Activated T-cell treated with anti-CD3 and anti-CD28 coated beads, Interleukin-2, amount 50 U/mL, for 24 hours (primary cell): ENCODE data around the gene PSMG3.

Experiments
- DNase-seq: peaks from one replicate; pipeline ENCODE4 v3.0.0-alpha.2; 2020
- H3K27ac Mint-ChIP-seq: 2 replicates; pipeline ENCODE4 v1.8.0; 2020; ENCODE audit warnings: mild to moderate bottlenecking, mixed read lengths
- H3K27me3 Mint-ChIP-seq: 2 replicates; pipeline ENCODE4 v1.8.0; 2020; ENCODE audit warnings: mixed read lengths
- H3K36me3 Mint-ChIP-seq: 2 replicates; pipeline ENCODE4 v1.8.0; 2020; ENCODE audit warnings: low read depth, mixed read lengths
- H3K4me1 Mint-ChIP-seq: 2 replicates; pipeline ENCODE4 v1.8.0; 2020; ENCODE audit warnings: low read depth, mixed read lengths
- H3K4me3 Mint-ChIP-seq: 2 replicates; pipeline ENCODE4 v1.8.0; 2020; ENCODE audit warnings: mild to moderate bottlenecking, moderate library complexity, mixed read lengths
- H3K9me3 Mint-ChIP-seq: 2 replicates; pipeline ENCODE4 v1.8.0; 2020; ENCODE audit warnings: mixed read lengths

PSMG3 gene

DNA sequence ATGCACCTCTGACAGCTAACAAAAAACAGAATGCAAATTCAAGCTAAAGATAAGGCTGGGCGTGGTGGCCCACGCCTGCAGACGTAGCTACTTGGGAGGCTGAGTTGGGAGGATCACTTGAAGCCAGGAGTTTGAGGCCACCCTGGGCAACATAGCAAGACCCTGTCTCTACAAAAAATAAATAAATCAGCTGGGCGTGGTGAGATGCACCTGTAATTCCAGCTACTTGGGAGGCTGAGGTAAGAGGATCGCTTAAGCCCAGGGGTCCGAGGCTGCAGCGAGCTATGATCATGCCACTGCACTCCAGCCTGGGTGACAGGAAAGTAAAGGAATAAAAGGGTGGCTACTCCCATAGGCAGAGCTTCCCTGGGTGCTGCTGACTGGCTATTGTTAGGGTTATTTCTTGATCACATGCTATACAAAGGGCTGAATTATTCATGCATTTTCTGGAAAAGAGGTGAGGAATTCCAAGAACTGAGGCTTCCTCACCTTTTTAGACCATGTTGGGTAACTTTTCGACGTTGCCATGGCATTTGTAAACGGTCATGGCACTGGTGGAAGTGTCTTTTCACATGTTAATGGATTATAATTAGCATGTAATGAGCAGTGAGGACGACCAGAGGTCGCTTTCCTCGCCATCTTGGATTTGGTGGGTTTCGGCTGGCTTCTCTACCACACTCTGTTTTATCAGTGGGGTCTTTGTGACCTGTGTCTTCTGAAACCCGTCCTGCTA is 6.9 kb upstream of the PSMG3 start:
- Mint-ChIP-seq H3K36me3 (peaks cover 5% of the 10 kb centered on the region), H3K4me3 (no peak overlapping the region), H3K27me3 (no peaks in the 10 kb centered on the region), H3K4me1 (peaks cover 16% of the 10 kb centered on the region), H3K9me3 (no peaks in the 10 kb centered on the region), H3K27ac (no peak overlapping the region)
- no peak for DNase-seq

DNA sequence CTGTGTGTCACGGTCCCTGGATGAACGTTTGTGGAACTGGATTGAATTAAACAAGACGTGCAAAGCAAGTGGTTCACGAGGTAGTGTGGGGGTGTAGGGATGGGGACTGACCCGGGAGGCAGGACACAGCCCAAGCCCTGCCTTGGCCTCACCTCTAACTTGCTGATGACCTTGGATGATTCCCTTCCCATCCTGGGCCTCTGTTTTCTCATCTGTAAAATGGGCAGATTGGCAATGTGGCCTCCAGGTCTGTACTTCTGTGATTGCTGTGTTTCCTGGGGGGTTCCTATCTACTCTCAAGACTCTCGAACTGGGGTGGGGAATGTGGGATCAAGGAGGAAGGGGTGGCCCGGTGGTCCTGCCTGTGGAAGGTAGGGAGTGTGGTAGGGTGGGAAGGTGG is 6.0 kb upstream of the PSMG3 start:
- H3K36me3 Mint-ChIP-seq = peaks cover 8% of the 10 kb centered on the region
- no peaks in the 10 kb centered on the region for H3K27me3 Mint-ChIP-seq
- no peaks in the 10 kb centered on the region for H3K9me3 Mint-ChIP-seq
- no peak for DNase-seq
- H3K4me1 Mint-ChIP-seq = peaks cover 25% of the 10 kb centered on the region
- no peak overlapping the region for H3K4me3 Mint-ChIP-seq
- no peak overlapping the region for H3K27ac Mint-ChIP-seq

DNA sequence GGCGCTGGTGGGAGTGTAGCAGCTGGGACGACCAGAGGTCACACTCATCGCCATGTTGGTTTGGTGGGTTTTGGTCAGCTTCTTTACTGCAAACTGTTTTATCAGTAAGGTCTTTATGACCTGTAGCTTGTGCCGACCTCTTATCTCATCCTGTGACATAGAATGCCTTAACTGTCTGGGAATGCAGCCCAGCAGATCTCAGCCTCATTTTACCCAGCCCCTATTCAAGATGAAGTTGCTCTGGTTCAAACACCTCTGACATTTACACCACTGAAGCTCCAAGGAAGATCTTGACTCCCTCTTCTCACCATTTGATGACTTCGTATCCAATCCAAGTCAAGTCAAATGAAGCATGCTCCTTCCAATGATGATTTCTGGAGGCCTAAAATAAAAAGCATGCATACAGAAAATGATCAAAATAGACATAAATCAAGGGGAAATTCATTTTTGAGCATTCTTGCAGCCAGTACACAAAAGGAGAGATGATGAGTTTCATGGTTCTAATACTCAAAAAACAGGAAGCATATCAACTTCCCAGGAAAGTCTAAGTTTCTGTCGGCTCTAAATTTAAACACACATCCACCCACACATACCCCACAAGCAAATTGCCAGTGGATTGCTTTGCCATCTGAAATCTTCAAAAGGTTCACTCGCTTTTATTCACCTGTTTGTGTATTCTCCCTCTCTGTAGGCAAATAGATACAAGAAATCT is 2.4 kb upstream of the PSMG3 start:
- peak overlapping the region; percentile 89 for H3K4me3 Mint-ChIP-seq
- peaks cover 39% of the 10 kb centered on the region for H3K4me1 Mint-ChIP-seq
- peaks cover 33% of the 10 kb centered on the region for H3K36me3 Mint-ChIP-seq
- H3K9me3 Mint-ChIP-seq = no peaks in the 10 kb centered on the region
- peak overlapping the region; percentile 11 for H3K27ac Mint-ChIP-seq
- no peak for DNase-seq
- no peaks in the 10 kb centered on the region for H3K27me3 Mint-ChIP-seq

DNA sequence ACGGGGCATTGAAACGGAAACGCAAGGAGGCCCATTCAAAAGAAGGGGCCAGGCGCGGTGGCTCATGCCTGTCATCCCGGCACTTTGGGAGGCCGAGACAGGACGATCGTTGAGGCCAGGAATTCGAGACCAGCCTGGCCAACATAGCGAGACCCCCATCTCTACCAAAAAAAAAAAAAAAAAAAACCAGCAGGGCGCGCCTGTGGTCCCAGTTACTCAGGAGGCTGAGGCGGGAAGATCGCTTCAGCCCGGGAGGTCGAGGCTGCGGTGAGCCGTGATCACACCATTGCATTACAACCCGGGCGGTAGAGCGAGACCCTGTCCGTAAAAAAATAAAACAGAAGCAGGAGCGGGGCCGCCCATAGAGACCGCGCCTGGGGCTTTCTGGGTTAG is 396 bp downstream of the PSMG3 start:
- Mint-ChIP-seq H3K9me3 (no peaks in the 10 kb centered on the region), H3K4me3 (peak overlapping the region; percentile 89), H3K27me3 (no peaks in the 10 kb centered on the region), H3K36me3 (peaks cover 60% of the 10 kb centered on the region), H3K27ac (peak overlapping the region; percentile 91), H3K4me1 (peaks cover 42% of the 10 kb centered on the region)
- DNase-seq = no peak

DNA sequence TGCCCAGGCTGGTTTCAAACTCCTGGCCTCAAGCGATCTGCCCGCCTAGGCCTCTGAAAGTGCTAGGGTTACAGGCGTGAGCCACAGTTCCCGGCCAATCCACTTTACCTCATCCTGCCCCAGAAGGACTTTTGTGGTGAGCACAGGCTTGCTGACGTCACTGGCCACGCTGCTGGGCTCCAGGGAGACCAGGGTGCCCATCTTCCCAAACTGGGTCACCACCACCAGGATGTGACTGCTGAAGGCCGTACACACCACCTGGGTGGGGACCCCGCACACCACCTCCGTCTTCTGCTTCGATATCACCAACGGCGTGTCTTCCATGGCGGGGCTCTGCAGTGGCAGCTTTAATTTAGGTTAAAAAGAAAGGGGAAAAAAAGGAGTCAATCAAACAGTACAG is 816 bp downstream of the PSMG3 start:
- Mint-ChIP-seq H3K27me3 (no peaks in the 10 kb centered on the region), H3K4me1 (peaks cover 42% of the 10 kb centered on the region), H3K4me3 (peak overlapping the region; percentile 89), H3K36me3 (peaks cover 61% of the 10 kb centered on the region), H3K9me3 (no peaks in the 10 kb centered on the region), H3K27ac (peak overlapping the region; percentile 91)
- DNase-seq = no peak

DNA sequence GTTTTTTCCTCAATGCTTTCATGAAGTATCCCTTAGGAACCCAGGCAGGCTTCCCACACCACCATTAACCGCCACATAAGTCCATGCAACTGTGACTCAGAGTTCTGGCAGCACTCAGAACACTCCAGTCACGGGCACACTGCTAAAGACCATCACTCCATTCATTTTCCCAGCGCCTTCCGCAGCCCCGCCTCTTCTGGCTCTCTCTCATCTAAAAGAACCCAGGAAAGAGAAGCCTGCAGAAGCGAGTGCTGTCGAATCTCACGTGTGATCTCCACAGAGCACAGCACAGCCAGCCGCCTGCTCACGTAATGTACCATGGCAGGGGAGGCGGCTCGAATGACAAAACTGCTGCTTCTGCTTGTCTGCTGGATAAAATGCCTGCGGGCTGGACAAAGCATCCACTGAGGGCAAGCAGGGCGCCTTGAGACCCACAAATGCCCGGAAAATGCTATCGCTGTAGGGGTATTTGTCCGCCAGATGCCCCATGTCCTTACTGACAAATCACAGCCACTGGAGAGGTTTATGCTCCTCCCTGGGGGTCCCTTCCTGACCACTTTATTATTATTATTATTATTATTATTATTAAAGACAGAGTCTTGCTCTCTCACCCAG is 1.8 kb downstream of the PSMG3 start:
- DNase-seq = no peak
- Mint-ChIP-seq H3K36me3 (peaks cover 61% of the 10 kb centered on the region), H3K27ac (peak overlapping the region; percentile 75), H3K4me1 (peaks cover 42% of the 10 kb centered on the region), H3K4me3 (peak overlapping the region; percentile 89), H3K27me3 (no peaks in the 10 kb centered on the region), H3K9me3 (no peaks in the 10 kb centered on the region)

DNA sequence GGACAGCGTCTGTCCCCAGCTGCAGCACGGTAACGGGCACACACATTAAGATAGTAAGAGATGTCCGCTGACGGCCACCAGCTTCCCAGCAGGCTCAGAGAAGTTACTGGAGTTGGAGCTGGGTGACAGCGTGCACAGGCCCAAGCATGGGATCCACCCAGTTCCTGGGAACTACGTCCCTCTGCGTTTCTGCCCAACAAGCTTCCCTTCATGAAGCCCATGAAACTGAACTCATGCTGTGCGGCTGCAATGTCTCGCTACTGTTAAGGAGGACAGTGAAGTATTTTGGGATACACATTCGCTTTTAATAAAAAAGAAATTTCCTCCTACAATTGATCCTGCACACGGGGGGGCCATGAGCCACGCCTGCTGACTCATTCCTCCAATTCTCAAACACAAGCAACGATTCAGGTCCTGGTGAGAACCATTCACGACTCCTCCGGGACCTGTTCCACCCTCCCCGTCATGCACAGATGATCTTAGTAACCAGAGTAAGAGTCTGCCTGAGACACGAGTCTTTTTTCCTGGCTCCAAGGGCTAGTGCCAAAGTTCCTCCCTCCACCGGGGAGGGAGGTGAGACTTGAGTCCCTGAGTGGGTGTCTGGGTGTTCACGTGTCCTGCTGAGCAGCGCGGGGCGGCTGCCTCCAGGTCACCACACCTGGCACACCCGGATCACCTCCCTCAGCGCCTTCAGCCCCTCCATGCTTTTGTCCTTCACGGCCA is 2.6 kb downstream of the PSMG3 start:
- DNase-seq = no peak
- Mint-ChIP-seq H3K36me3 (peaks cover 56% of the 10 kb centered on the region), H3K4me3 (peak overlapping the region; percentile 68), H3K4me1 (peaks cover 37% of the 10 kb centered on the region), H3K27ac (peak overlapping the region; percentile 75), H3K9me3 (no peaks in the 10 kb centered on the region), H3K27me3 (no peaks in the 10 kb centered on the region)

DNA sequence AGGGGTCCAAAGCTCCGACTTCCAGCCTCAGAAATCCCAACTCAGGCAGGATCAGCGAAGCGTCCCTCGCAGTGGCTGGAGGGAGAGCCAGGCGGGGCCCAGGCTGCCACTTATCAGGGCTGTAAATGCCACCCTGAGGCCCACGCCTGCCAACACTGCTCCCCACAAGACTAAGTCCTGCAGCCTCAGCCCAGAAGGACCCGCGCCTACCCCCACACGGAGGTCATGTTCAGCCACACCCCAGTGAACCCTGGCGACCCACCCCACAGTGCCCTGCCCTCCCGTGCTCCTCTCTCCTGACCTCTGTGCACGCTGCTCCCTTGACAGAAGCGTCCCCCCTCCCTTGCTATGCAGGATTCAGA is 3.2 kb downstream of the PSMG3 start:
- Mint-ChIP-seq H3K4me1 (peaks cover 31% of the 10 kb centered on the region), H3K9me3 (no peaks in the 10 kb centered on the region), H3K27me3 (no peaks in the 10 kb centered on the region), H3K4me3 (no peak overlapping the region), H3K27ac (peak overlapping the region; percentile 44), H3K36me3 (peaks cover 55% of the 10 kb centered on the region)
- DNase-seq = no peak

DNA sequence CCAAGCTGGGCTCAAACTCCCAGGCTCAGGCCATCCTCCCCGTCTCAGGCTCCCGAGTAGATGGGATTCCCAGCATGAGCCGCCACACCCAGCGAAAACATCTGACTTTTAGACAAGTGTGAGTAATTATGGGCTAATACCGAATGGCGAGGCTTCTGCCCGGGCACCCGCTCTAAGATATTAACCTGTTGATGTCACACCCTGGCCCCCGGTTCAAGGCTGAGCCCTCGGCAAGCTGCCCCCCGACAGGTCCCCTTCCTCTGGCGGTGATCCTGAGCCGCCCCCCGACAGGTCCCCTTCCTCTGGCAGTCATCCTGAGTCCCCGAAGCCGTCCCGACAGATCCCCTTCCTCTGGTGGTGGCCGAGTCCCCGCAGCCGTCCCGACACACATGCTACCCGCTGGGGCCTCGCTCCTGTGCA is 5.2 kb downstream of the PSMG3 start:
- DNase-seq = no peak
- Mint-ChIP-seq H3K4me1 (peaks cover 22% of the 10 kb centered on the region), H3K27ac (no peak overlapping the region), H3K4me3 (no peak overlapping the region), H3K9me3 (no peaks in the 10 kb centered on the region), H3K27me3 (no peaks in the 10 kb centered on the region), H3K36me3 (peaks cover 47% of the 10 kb centered on the region)

DNA sequence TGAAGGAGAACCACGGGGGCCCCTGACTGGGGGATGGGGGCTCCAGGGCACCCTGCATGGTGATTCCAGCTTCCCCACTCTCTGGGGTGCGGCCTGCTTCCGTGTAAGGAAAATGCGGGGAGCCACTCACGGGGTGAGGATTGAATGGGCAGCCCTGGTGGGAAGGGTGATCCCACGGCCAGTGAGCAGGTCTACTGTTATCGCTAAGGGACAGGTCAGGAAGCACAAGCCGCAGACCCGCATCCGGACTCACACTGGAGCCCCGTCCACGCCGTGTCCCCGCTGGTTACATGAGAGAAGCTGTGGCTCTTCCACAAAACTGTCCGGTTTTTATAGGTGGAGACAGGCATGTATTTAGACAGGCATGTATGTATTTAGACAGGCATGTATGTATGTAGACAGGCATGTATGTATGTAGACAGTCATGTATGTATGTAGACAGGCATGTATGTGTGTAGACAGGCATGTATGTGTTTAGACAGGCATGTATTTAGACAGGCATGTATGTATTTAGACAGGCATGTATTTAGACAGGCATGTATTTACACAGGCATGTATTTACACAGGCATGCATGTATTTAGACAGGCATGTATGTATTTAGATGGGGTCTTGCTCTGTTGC is 5.7 kb downstream of the PSMG3 start:
- peaks cover 44% of the 10 kb centered on the region for H3K36me3 Mint-ChIP-seq
- H3K4me1 Mint-ChIP-seq = peaks cover 20% of the 10 kb centered on the region
- no peaks in the 10 kb centered on the region for H3K27me3 Mint-ChIP-seq
- no peaks in the 10 kb centered on the region for H3K9me3 Mint-ChIP-seq
- DNase-seq = no peak
- H3K4me3 Mint-ChIP-seq = no peak overlapping the region
- H3K27ac Mint-ChIP-seq = no peak overlapping the region

DNA sequence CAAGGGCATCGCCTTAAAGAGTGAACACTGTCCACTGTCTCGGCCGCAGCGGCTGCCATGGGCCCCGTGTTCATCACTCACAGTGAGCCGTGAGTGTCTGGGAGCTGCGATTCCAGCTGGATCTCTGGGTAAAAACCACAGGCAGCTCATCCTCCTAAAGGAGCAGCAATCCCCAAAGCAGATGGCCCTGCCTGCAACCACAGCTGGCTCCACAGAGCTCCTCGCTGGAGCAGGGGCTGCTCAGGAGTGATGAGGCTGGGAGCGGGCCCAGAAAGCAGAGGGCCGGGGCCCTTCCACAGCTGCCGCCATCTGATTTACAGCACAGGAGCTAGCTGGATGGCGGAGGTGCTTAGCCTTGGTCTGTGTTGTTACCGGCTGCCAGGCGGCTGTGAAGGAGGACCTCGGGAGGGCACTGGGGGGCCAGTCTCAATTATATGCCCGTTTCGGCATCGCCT is 7.2 kb downstream of the PSMG3 start:
- H3K9me3 Mint-ChIP-seq = no peaks in the 10 kb centered on the region
- no peak for DNase-seq
- no peak overlapping the region for H3K27ac Mint-ChIP-seq
- H3K4me3 Mint-ChIP-seq = no peak overlapping the region
- H3K27me3 Mint-ChIP-seq = no peaks in the 10 kb centered on the region
- peaks cover 31% of the 10 kb centered on the region for H3K36me3 Mint-ChIP-seq
- H3K4me1 Mint-ChIP-seq = peaks cover 7% of the 10 kb centered on the region

DNA sequence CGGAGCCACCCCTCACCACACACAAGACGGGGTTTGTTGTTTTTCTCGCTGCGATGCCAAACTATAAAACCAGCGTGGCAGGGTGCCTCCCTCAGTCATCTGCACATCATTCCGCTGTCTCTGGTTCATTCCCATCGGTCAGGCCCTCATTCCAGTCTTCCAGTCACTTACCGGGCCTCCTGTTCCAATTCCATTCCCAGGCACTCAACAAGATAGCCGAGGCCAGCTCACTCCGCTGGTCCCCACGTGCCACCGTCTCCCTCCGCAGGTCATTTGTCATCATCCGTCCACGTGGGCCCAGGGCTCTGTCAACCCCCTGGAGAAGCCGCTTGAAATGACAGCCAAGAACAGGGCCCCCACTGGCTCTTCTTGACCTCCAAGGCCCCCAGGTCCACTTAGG is 7.7 kb downstream of the PSMG3 start:
- Mint-ChIP-seq H3K36me3 (peaks cover 26% of the 10 kb centered on the region), H3K27me3 (no peaks in the 10 kb centered on the region)

DNA sequence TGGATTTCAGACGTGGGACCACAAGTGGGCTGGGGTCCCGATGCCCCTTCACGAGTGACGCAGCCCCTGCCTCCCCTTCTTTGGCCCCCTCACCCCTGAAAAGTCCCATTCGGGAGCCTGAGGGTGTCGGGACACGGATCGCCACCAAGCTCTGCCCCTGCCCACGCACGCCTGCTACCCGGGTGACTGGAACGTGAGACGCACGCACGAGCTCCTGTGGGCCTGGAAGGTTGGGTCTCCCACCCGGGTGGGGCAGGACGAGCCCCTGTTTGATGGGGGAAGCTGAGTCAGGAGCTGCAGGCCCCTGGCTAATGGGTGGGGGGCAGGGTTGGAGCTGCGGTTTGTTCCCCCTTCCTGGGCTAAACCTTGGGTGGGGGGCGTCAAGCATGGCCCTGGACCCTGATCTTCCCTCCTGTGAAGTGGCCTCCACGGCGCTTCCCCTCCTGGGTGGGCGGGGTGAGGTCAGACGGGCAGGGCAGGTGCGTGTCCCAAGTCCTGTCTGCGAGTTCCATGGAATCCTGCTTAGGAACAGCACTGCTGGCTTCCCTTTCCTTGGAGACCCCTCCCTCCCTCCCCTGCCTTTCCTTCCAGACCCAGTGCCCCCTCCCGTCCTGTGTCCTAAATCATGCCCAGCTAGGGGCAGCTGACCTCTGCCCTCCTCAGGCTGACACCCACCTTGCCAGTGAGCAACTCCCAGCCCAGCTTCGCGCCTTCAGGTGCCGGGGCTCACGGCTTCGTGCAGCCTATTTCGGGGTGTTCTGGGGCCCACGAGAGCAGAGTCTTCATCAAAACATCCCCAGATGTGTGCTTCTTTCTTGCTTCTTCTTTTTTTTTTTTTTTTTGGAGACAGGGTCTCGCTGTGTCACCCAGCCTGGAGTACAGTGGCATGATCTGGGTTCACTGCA is 8.5 kb downstream of the PSMG3 start:
- Mint-ChIP-seq H3K36me3 (peaks cover 18% of the 10 kb centered on the region), H3K4me3 (no peak overlapping the region), H3K4me1 (peaks cover 2% of the 10 kb centered on the region), H3K27me3 (no peaks in the 10 kb centered on the region), H3K27ac (no peak overlapping the region), H3K9me3 (no peaks in the 10 kb centered on the region)
- no peak for DNase-seq

More for the DNA sequence above, 7.7 kb downstream of the PSMG3 start:
- Mint-ChIP-seq H3K4me3 (no peak overlapping the region), H3K27ac (no peak overlapping the region), H3K4me1 (peaks cover 2% of the 10 kb centered on the region), H3K9me3 (no peaks in the 10 kb centered on the region)
- DNase-seq = no peak
